ENCODE measurements around the gene INPP5A.
"Not testable (repeated sequence)": the region's sequence is repeated elsewhere in the genome, so short reads cannot be mapped to it uniquely, and the experiment has no call there.

Gene INPP5A

DNA sequence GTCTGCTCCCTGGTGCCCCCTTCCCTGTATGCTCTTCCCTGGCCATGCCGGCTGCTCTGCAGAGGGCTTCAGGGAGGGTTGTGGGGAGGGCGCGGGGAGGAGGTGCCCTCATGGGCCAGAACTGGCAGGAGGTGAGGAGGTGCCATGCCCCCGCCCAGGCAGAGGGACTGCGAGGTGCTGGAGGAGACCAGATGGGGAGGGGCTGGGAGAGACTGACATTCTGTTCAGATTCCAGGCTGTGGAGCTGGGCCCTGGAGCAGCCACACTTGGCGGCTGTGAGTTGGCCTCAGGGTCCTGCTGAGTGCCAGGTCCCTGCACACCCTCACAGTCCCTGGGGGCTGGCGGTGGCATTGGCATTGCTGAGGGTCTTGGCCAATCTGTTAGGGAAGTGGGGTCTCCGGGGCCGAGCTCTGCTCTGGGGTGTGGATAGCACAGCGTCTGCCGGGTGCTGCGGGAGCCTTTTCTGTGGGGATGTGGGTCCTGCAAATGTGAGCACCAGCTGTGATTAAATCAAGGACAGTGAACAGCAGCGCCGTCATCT lies 25.4 kb downstream of the INPP5A start:
- no peak for DNase-seq (ENCODE audit: low read depth)

- no peak for DNase-seq (ENCODE audit: low read depth)
These were observed 26.1 kb downstream of the INPP5A start for GRCh38 chr10:132563485-132564248.

DNA sequence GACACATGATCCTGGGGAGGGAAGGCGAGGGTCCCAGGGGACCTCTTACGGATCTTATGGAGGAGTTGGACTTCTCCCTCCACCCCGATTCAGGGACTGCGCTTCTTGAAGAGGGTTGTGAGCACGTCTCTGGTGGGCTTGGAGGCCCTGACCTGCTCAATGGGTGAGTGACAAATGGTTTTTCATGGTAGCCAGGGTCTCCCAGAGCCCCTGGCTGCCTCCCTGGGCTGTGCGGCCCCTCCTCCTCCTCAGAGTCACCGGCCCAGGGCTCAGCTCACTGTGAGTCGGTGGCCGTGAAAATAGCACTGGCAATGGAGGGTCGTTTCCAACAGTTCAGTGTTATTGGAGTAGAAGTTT lies 26.6 kb downstream of the INPP5A start:
- DNase-seq (ENCODE audit: low read depth), result no peak

- DNase-seq (ENCODE audit: low read depth), result no peak
These were observed 27.1 kb downstream of the INPP5A start for GRCh38 chr10:132564690-132565089.

GRCh38 chr10:132565516-132566209 lies 28.1 kb downstream of the INPP5A start:
- DNase-seq (ENCODE audit: low read depth), result no peak

GRCh38 chr10:132566892-132567291 lies 29.3 kb downstream of the INPP5A start:
- no peak for DNase-seq (ENCODE audit: low read depth)

GRCh38 chr10:132570265-132570664 lies 32.7 kb downstream of the INPP5A start:
- DNase-seq (ENCODE audit: low read depth), result no peak

DNA sequence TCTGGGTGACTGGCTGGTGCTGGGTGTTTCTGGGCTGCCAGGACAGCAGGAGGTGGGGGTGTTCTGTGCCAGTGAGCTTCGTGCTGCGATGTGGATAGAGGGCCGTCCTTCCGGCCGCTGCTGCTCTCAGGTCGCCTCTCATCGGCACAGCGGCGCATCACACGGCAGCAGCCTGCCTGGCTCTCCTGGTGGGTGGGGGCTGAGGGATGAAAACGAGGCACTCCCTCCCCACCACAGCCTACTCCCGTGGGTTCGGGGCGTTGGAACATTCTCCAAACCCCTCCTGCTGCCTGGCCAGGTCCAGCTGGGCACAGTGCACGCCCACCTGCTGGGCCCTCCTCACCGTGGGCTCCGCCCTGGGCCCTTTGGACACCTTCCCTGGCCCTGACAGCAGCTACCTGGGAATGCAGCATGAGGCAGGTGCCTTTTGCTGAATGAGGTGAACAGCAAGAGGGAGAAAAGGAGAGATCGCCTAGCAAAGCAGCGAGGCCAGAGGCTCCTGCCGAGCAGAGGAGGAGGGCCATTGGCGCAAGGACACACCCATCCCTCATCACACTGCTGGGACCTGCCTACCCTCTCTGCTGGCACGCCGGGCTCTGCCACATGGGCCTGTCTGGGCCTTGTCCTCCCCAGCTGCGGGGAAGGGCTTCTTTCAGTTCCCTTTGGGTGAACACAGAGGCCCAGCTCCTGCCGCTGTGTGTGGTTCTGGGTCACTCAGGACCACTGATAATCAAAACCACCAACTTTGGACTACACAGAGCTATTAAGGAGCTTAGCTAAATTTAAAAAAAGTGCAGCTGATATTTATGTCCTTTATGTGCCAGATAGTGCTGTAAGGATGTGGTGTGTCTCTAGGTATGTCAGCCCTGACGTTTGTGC lies 33.4 kb downstream of the INPP5A start:
- no peak for DNase-seq (ENCODE audit: low read depth)

DNA sequence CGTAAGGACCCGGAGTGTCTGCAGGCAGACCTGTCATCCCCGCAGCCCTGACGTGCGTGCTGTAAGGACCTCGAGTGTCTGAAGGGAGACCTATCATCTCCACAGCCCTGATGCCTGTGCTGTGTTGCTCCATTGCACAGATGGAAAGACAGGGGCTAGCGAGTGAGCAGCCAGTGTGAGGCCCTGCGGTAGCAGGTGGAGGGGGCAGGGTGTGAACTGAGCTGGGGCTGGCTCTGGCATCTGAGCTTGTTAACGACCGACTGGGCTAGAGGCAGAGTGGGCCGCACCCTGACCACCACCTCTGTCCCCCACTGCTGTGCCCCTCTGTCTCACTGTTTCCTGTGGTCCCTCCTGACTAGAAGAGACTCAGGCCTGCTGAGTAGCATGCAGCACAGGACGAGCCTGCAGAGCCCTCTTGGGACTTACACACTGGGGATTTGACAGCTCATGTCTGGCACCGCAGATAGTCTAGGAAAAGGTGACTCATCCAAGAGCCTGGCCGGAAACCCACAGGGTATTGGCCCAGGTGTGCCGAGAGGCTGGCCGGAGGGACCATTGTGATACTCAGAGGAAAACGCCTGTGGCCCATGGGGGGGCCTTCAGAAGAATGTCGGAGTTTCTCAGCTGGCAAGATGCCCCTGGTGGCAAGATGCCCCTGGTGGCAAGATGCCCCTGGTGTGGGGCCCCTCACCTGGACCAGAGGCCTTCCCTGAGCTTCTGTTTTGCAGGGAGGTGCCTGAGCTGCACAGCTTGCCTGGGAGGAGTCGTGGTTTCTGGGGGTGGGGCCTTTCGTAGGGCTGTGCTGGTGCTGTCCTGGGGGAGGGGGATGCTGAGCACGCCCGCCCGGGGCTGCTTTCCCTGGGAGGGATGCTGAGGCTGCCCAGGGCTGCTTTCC lies 34.3 kb downstream of the INPP5A start:
- DNase-seq (ENCODE audit: low read depth), result peak; percentile 37

DNA sequence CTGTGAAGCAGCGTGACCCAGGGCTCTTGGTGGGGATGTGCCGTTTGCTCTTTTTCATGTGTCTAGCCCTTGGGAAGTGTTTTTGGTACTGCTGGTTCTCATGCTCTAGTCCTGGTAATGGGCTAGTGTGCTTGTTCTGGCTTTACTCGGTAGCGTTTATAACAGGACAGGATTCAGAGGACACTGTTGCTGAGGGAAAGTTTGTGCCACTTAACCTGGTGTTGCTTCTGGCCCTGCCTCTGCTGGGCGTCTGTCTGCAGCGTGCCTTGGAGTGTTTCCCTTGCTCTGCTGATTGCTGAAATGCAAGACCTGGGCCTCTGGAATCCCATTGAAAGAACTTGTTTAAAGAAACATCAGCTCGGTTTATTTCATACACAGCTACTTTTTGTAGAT lies 35.0 kb downstream of the INPP5A start:
- DNase-seq (ENCODE audit: low read depth), result no peak

- DNase-seq (ENCODE audit: low read depth), result not testable (repeated sequence)
These were observed 35.4 kb downstream of the INPP5A start for GRCh38 chr10:132572946-132573345.

- no peak for DNase-seq (ENCODE audit: low read depth)
These were observed 36.7 kb downstream of the INPP5A start for GRCh38 chr10:132574288-132574687.

GRCh38 chr10:132574783-132575319 lies 37.3 kb downstream of the INPP5A start:
- no peak for DNase-seq (ENCODE audit: low read depth)

DNA sequence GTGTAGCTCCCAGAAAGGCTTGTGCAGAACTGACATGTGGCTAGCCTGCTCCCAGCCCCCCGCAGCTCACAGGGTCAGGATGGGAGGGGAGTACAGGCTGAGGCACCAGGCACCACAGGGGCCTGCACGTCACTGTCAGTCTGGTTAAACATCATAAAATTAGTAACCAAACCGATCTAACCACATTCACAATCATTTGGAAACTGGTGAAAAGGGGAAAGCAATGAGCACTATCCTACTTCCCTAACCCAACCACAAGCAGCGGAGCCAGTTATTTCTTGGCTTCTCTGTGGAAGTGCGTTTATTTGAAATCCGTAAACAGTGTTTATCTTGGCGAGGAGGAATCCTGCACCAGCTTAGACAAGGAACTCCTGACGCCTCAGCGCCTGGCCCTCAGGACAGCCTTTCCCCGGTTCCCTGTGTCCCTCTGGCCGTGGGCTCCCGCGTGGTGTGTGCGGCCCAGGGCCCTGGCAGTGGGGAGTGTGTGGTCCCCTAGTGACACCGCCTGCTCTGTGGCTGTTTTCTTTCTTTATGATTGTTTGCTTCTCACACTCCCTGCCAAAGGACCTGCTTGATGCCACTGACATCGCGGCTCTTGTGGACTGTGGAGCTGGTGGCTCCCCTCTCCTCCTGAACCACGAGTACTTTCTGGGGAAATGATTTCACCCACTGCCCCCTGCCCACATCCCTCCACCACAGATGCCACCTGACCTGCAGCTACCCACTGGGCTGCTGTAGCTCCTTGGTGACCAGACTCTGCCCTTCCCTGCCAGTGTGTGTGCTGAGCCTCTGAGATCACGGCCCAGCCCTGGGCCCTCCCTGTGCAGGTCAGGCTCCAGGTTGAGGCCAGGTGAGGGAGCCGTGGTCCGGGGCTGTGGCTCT lies 38.0 kb downstream of the INPP5A start:
- DNase-seq (ENCODE audit: low read depth), result no peak

DNA sequence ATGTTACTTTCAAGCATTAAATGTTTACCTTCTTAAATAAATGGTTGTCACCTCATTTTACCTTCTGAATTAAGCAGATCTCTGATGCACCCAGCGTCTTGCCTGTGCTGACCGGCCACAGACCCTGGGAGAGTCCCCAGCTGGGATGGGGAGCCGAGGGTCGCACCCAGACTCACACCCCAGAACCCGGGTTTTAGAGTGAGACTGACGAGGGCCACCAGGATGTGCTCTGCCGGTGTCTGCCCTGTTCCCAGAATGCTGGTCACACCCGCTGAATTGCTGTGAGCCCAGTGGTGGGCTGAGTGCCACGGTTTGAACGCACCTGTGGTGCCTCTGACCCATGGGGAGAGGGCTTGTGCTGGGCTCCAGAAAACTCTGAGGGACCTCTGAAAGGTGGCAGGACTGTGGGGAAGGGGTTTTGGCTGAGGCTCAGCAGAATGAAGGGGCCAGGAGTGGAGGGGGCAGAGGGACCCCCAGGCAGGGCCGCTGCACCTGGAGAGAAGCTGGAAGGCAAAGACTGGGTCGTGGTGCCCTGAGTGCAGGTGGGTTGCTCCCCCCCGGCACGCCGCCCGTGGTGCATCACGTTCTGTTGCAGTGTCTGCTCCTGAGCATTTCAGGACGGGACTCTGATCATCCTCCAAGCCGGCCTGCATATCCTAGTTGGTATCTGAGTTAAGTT lies 39.2 kb downstream of the INPP5A start:
- no peak for DNase-seq (ENCODE audit: low read depth)

GRCh38 chr10:132577350-132578003 lies 39.9 kb downstream of the INPP5A start:
- DNase-seq (ENCODE audit: low read depth), result no peak

DNA sequence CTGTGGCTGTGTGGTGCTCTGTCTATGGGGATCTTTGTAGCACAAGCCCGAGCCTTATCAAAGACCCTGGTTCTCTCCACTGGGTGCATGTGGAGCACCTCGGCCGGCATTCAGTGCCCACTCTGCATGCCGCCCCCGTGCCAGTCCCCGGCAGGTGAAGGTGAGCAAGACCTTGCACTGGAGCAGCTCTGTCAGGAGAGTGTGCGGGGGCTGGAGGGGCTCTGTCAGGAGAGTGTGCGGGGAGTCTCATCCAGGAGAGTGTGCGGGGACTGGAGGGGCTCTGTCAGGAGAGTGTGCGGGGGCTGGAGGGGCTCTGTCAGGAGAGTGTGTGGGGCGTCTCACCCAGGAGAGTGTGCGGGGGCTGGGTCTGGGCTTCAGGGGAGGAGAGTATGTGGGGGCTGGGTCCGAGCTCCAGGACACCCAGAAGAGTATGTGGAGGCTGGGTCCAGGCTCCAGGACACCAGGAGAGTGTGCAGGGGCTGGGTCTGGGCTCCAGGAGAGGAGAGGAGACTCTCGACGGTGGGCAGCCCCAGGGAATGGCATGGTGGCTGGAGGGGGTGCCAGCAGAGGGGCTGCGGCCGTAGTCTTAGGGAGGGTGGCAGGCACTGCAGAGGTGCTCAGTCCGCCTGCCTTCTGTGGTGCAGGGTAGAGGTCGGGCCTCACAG lies 40.8 kb downstream of the INPP5A start:
- DNase-seq (ENCODE audit: low read depth), result no peak

Measured in stimulated activated CD8-positive, alpha-beta memory T cell treated with anti-CD3 and anti-CD28 coated beads, Interleukin-12 subunit alpha, Interleukin-12 subunit beta, amount 100 ng/mL, for 4 hours (primary cell).